ENCODE measurements around the gene SMYD3. TPM values are rescaled to one million over a fixed set of nuclear protein-coding genes. Genes with fewer than 3 reads are reported as not detected.

The SMYD3 gene
- total RNA-seq, 1 experiment from 2014 or later = 25.5 TPM

- H2BK120ac ChIP-seq (ENCODE audit: low read depth, low read length, poor library complexity, severe bottlenecking) = no peak overlapping the region
- no peak overlapping the region for H2BK15ac ChIP-seq (ENCODE audit: low read depth, low read length)
- Mint-ChIP-seq H3K9me3 (no peaks in the 10 kb centered on the region), H3K36me3 (ENCODE audit: insufficient read depth in 1 of 3, low read depth in 3 of 3) (no peaks in the 10 kb centered on the region), H3K4me3 (no peak overlapping the region), H3K27me3 (ENCODE audit: low read depth) (no peaks in the 10 kb centered on the region), H3K27ac (no peak overlapping the region), H3K4me1 (peaks cover 0 to 3% of the 10 kb centered on the region in 2 experiments; a peak in 2 of 4 replicates)
- no peak overlapping the region for H3K14ac ChIP-seq (ENCODE audit: insufficient read depth, low read length)
- no peaks in the 10 kb centered on the region for H4K20me1 ChIP-seq (ENCODE audit: control insufficient read depth, insufficient read depth, insufficient read length)
- H4K8ac ChIP-seq (replicated peaks; ENCODE audit: insufficient read length, low read depth, low read length) = no peak overlapping the region
- no peaks in the 10 kb centered on the region for H3K23me2 ChIP-seq (ENCODE audit: insufficient read length, low read depth, low read length, poor library complexity, severe bottlenecking)
- H3K4me1 ChIP-seq (ENCODE audit: insufficient read depth, low read length) = peaks cover 2% of the 10 kb centered on the region; the same call in 1 of the 2 replicates
- H4K91ac ChIP-seq (ENCODE audit: insufficient read length, low read depth, low read length) = no peak overlapping the region
- H2AFZ ChIP-seq (ENCODE audit: low read length) = no peak overlapping the region
- H3K56ac ChIP-seq (ENCODE audit: insufficient read length, low read depth, low read length) = no peak overlapping the region
- H2BK5ac ChIP-seq (ENCODE audit: insufficient read length, low read length) = no peak overlapping the region
- WGBS (ENCODE audit: extremely low coverage, insufficient read length, low lambda C conversion rate) = no CpG with 5 or more reads among the region's 4 CpGs
- H3K27me3 ChIP-seq (ENCODE audit: insufficient read depth, low read length) = no peaks in the 10 kb centered on the region
- no peak overlapping the region for H3K4me2 ChIP-seq (ENCODE audit: insufficient read depth, insufficient read length, low read length)
- H2AK5ac ChIP-seq (ENCODE audit: insufficient read length, low read length) = no peak overlapping the region
- no peak overlapping the region for H4K5ac ChIP-seq (ENCODE audit: insufficient read length, low read depth, low read length)
- no peak overlapping the region for H3K4ac ChIP-seq (ENCODE audit: low read depth, low read length)
- H3T11ph ChIP-seq (ENCODE audit: low read length) = no peak overlapping the region
- no peak overlapping the region for H2BK12ac ChIP-seq (ENCODE audit: insufficient read length, low read depth, low read length)
- no peak overlapping the region for H3K27ac ChIP-seq (ENCODE audit: insufficient read length, low read depth, low read length)
- no peak overlapping the region for H2BK20ac ChIP-seq (ENCODE audit: low read depth, low read length, poor library complexity, severe bottlenecking)
- no peak for DNase-seq
- no peak overlapping the region for H3K9ac ChIP-seq (ENCODE audit: extremely low read depth, insufficient read length, low read length)
- no peak overlapping the region for H3K18ac ChIP-seq (ENCODE audit: insufficient read length, low read depth, low read length)
- TF ChIP-seq CTCF (conservative IDR thresholded peaks at IDR 0.05) = no peak
- no peaks in the 10 kb centered on the region for H3K9me3 ChIP-seq (ENCODE audit: control insufficient read depth, low read depth, low read length)
- no peak overlapping the region for H3K23ac ChIP-seq (ENCODE audit: insufficient read length, low read depth, low read length)
- no peaks in the 10 kb centered on the region for H3K79me2 ChIP-seq (ENCODE audit: insufficient read depth, low read length)
- no peaks in the 10 kb centered on the region for H3K79me1 ChIP-seq (ENCODE audit: insufficient read depth, low read depth, low read length, poor library complexity, severe bottlenecking)
Observed at GRCh38 chr1:246121533-246121932, 385.5 kb downstream of the SMYD3 start.

All from H9 (cell line).